Spleen (tissue), 13 donors: ENCODE results near the gene NXPE2. TPM values are rescaled to one million over a fixed set of nuclear protein-coding genes. Genes with fewer than 3 reads are reported as not detected.
"Not testable (repeated sequence)": the region's sequence is repeated elsewhere in the genome, so short reads cannot be mapped to it uniquely, and the experiment has no call there.

Experiments used
- DNase-seq: peaks from one replicate; pipeline ENCODE4 v3.0.0-alpha.2; 2020
- H3K27ac ChIP-seq, 8 donors: fragments of 200-600 bp; sonication (generic) in 7 of 8; 1 replicate in 4 of 8; 2 replicates in 4 of 8; pipeline versions ENCODE4 v1.5.0 to v1.8.0; 2016 to 2021; ENCODE audit warnings: inconsistent platforms in 4 of 8, mild to moderate bottlenecking in 4 of 8, moderate library complexity in 1 of 8
- H3K27me3 ChIP-seq, 7 donors: fragments of 200-600 bp; sonication (generic) in 6 of 7; replicated peaks in 1 of 7; 1 replicate in 4 of 7; 2 replicates in 3 of 7; pipeline versions ENCODE4 v1.5.0 to v1.8.0; 2016 to 2021; ENCODE audit warnings: inconsistent platforms in 3 of 7, mild to moderate bottlenecking in 1 of 7
- H3K36me3 ChIP-seq, 6 donors: fragments of 200-600 bp; sonication (generic) in 5 of 6; 1 replicate in 4 of 6; 2 replicates in 2 of 6; pipeline versions ENCODE4 v1.5.0 to v1.8.0; 2016 to 2021; ENCODE audit warnings: inconsistent platforms in 2 of 6
- H3K4me1 ChIP-seq, 6 donors: fragments of 200-600 bp; sonication (generic) in 5 of 6; 1 replicate in 3 of 6; 2 replicates in 3 of 6; pipeline versions ENCODE4 v1.5.0 to v1.8.0; 2016 to 2021; ENCODE audit warnings: inconsistent platforms in 3 of 6
- H3K4me3 ChIP-seq, 8 donors: fragments of 200-600 bp; sonication (generic) in 7 of 8; 1 replicate in 4 of 8; 2 replicates in 4 of 8; pipeline versions ENCODE4 v1.5.0 to v1.8.0; 2016 to 2021; ENCODE audit warnings: inconsistent platforms in 4 of 8, mild to moderate bottlenecking in 4 of 8, moderate library complexity in 2 of 8
- H3K9me3 ChIP-seq, 8 donors: fragments of 200-600 bp; sonication (generic) in 7 of 8; 1 replicate in 4 of 8; 2 replicates in 4 of 8; pipeline versions ENCODE4 v1.5.0 to v1.8.0; 2016 to 2021; ENCODE audit warnings: inconsistent platforms in 4 of 8
- POLR2A ChIP-seq, 3 donors: fragments of 450-650 bp; IDR thresholded peaks; one replicate each; pipeline ENCODE4 v1.5.1; 2017; ENCODE audit warnings: antibody characterized with exemption in 3 of 3, mild to moderate bottlenecking in 1 of 3
- POLR2AphosphoS5 ChIP-seq, 3 donors: sonication (generic); formaldehyde crosslinking; IDR thresholded peaks; one replicate each; pipeline ENCODE4 v1.5.1; 2017; ENCODE audit warnings: antibody characterized with exemption in 3 of 3
- WGBS, 5 donors: extraction: QIAGEN DNeasy Blood & Tissue Kit in 3 of 5; methylation state at CpG; one replicate each; pipeline versions ENCODE4 v1.1.5 to v1.1.7; 2013 to 2018; 5-methylcytosine and 5-hydroxymethylcytosine counted together
- intact Hi-C: fragments of 100-400 bp; cut with DNase I; formaldehyde crosslinking; loops from one replicate; pipeline ENCODE4 v1.15.0; 2023; ENCODE audit warnings: low total_unique reads
- long read RNA-seq, 2 donors: transcript quantifications; one replicate each; lab custom pipeline, GENCODE V29; 2026
- polyA plus RNA-seq, 3 donors: library from polyadenylated mRNA; stranded (reverse); fragments of 200-250 nt; gene quantifications; one replicate each; pipeline ENCODE4 v1.2.1, GENCODE V29; 2013
- total RNA-seq, 7 donors: library from RNA; depleted of rRNA in 3 of 7; stranded (reverse); fragments of >200 nt in 3 of 7; fragmentation: NEBNext Ultra II Directional in 4 of 7; extraction: Animal tissue kit (Norgen Biotek cat#: 25700) in 4 of 7; gene quantifications; one replicate each; pipeline versions ENCODE4 v1.1.0 to v1.2.1, GENCODE V29; 2016 to 2021
- TF ChIP-seq, protein P1 (sequence below), 11 experiments: fragments of 200-600 bp in 7 of 11; fragments of 450-650 bp in 4 of 11; sonication (generic) in 4 of 11; IDR thresholded peaks in 8 of 11; conservative IDR thresholded peaks in 3 of 11; 1 replicate in 7 of 11; 2 replicates in 4 of 11; pipeline versions ENCODE4 v1.4.0 to v1.8.0; 2016 to 2021; ENCODE audit warnings: antibody characterized with exemption in 11 of 11, inconsistent platforms in 4 of 11, mild to moderate bottlenecking in 1 of 11
- donor health status: healthy with polysubstance abuse.
- donor health status: DM: no; HTN: no; CAD: no; lungs with moderate emphysema.
- donor health status: DM: no; HTN: no; CAD: no.
- donor health status: Bipolar disorder and iron deficiency.
- donor health status: healthy.
- donor health status: DM: no; HTN: no; CAD: no.
- donor health status: DM: yes; HTN: yes; CAD: no.

The NXPE2 gene
- under 1 TPM in 2 of 7 donors, not detected in 5; 0.32 to 0.52 TPM for total RNA-seq
- not detected for polyA plus RNA-seq
- long read RNA-seq, donor 1, result 0 reads
- long read RNA-seq, donor 2, result 0 reads

DNA sequence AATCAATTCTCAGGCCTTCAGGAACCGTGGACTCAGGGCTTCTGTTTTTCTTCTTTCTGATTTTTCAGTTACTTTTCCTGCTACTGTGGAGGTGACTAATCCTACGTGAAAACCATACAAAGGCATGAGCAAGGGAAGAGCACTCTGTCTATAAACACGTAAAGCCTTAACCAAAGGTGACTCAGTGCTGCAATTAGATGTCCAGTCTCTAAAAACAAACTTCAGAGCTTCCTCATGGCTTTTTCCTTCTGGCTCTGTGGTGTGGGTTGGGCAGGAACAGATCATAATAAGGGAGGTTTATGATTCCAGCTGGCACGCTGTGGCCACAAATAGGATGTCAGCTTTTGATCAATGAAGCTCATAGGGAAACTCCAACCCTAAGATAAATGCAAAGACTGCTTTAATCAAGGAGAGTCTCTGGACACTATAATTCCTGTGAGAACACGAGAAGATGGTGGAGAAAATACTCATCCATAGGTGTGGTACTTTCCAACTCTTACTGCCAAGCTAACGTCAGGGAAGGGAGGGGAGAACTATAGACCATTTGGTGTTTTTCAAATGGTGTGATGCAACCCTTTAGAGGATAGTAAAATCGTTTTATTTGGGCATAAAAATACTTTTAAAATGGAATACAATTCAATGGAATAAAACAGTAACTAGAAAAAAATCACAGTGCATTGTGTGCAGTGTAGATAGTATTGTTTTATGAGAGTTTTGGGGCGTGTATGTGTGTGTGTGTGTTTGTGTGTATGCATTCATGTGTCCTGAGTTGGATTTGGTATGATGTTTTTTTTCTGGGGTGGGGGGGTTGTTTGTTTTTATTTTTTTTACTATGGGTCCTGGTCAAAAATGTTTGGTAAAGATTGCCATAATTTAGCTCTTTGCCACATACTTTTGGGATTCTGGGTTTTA is at the start of gene NXPE2:
Gene NXPE2 (plus strand): TSS at position 403 of the 912 bp plus-strand sequence. CDS start 49 bp downstream, at position 452.
- 58 to 72% (median 66%) methylated on average over 8 of the region's 8 CpGs for WGBS, 5 donors
- Histone ChIP-seq H3K9me3 (peaks cover 0 to 13% (median 6%) of the 10 kb centered on the region in 8 donors), H3K27me3 (no peaks in the 10 kb centered on the region), H3K4me1 (no peaks in the 10 kb centered on the region), H3K4me3 (no peak within 1 kb of the TSS), H3K36me3 (no peaks in the 10 kb centered on the region), H3K27ac (no peak within 1 kb of the TSS)
- intact Hi-C loops, result no loop called here
- DNase-seq, result no peak
- TF ChIP-seq, protein P1, sequence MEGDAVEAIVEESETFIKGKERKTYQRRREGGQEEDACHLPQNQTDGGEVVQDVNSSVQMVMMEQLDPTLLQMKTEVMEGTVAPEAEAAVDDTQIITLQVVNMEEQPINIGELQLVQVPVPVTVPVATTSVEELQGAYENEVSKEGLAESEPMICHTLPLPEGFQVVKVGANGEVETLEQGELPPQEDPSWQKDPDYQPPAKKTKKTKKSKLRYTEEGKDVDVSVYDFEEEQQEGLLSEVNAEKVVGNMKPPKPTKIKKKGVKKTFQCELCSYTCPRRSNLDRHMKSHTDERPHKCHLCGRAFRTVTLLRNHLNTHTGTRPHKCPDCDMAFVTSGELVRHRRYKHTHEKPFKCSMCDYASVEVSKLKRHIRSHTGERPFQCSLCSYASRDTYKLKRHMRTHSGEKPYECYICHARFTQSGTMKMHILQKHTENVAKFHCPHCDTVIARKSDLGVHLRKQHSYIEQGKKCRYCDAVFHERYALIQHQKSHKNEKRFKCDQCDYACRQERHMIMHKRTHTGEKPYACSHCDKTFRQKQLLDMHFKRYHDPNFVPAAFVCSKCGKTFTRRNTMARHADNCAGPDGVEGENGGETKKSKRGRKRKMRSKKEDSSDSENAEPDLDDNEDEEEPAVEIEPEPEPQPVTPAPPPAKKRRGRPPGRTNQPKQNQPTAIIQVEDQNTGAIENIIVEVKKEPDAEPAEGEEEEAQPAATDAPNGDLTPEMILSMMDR (IDR thresholded peaks at IDR 0.05 in 8 of 11, conservative IDR thresholded peaks at IDR 0.05 in 3 of 11), result no peak
- TF ChIP-seq POLR2A (IDR thresholded peaks at IDR 0.05) (no peak), POLR2AphosphoS5 (IDR thresholded peaks at IDR 0.05) (no peak)

DNA sequence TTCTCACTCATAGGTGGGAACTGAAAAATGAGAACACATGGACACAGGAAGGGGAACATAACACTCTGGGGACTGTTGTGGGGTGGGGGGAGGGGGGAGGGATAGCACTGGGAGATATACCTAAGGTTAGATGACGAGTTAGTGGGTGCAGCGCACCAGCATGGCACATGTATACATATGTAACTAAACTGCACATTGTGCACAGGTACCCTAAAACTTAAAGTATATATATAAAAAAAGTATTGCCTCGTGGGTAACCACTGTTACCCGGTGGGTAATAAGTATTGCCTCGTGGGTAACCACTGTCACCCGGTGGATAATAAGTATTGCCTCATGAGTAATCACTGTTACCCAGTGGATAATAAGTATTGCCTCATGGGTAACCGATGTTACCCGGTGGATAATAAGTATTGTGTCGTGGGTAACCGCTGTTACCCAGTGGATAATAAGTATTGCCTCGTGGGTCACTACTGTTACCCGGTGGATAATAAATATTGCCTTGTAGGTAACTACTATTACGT is 46.8 kb upstream of the NXPE2 start:
- intact Hi-C loops, H3K27ac ChIP-seq, H3K36me3 ChIP-seq, H3K4me3 ChIP-seq, H3K27me3 ChIP-seq, DNase-seq, H3K4me1 ChIP-seq: not testable (repeated sequence)
- H3K9me3 ChIP-seq, result peaks cover 0 to 12% (median 5%) of the 10 kb centered on the region in 8 donors
- 88 to 93% (median 89%) methylated on average over 13 of the region's 13 CpGs for WGBS, 5 donors

DNA sequence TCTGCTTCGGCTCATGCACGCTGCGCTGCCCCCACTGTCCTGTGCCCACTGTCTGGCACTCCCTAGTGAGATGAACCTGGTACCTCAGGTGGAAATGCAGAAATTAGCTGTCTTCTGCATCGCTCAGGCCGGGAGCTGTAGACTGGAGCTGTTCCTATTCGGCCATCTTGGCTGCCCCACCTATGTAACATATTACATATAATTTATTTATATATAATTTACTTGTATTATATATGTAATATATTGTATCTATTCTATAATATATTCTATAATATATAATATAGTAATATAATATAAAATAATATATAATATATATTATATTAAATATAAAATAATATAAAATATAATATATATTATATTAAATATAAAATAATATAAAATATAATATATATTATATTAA is 38.9 kb upstream of the NXPE2 start:
- H3K4me1 ChIP-seq, H3K27ac ChIP-seq, H3K9me3 ChIP-seq, DNase-seq, H3K4me3 ChIP-seq, intact Hi-C loops, H3K36me3 ChIP-seq, H3K27me3 ChIP-seq: not testable (repeated sequence)
- WGBS, 5 donors, result 94 to 97% (median 95%) methylated on average over 6 of the region's 6 CpGs

DNA sequence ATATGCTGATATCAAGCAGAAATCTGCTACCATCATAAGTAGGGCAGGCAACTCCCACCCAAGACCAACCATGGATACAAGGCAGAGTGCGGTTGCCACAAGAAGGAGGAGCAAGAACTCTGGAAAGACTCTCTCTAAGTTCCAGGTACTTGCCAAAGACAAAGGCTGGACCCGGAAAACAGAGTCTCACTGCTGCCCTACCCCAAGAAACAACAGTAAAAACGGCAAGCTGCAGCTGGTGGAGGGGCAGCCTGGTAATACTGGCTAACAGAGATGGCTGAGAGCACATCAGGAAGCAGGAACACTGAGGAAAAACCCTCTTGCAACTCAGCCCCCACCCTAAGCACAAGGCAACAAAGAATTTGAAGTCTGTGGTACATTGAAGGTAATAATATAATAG is 27.7 kb upstream of the NXPE2 start:
- WGBS, 5 donors, result 72 to 87% (median 83%) methylated on average over 3 of the region's 3 CpGs
- no peaks in the 10 kb centered on the region for H3K27me3 ChIP-seq
- no peak for TF ChIP-seq POLR2A (IDR thresholded peaks at IDR 0.05)
- TF ChIP-seq, protein P1 (IDR thresholded peaks at IDR 0.05 in 8 of 11, conservative IDR thresholded peaks at IDR 0.05 in 3 of 11), result no peak
- TF ChIP-seq POLR2AphosphoS5 (IDR thresholded peaks at IDR 0.05), result no peak
- no peaks in the 10 kb centered on the region for H3K4me1 ChIP-seq
- H3K9me3 ChIP-seq, result peaks cover 0 to 14% (median 0%) of the 10 kb centered on the region in 8 donors
- no peak overlapping the region for H3K4me3 ChIP-seq
- no peak for DNase-seq
- no peaks in the 10 kb centered on the region for H3K36me3 ChIP-seq
- no peak overlapping the region for H3K27ac ChIP-seq
- intact Hi-C loops, result no loop called here

DNA sequence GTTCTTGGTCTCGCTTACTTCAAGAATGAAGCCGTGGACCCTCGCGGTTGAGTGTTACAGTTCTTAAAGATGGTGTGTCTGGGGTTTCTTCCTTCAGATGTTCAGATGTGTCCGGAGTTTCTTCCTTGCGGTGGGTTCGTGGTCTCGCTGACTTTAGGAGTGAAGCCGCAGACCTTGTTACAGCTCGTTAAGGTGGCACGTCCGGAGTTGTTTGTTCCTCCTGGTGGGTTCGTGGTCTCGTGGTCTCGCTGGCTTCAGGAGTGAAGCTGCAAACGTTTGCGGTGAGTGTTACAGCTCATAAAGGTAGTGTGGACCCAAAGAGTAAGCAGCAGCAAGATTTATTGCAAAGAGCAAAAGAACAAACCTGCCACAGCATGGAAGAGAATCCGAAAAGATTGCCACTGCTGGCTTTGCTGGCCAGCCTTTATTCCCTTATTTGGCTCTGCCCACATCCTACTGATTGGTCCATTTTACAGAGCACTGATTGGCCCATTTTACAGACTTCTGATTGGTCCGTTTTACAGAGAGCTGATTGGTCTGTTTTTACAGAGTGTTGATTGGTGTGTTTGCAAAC is 27.1 kb upstream of the NXPE2 start:
- intact Hi-C loops, result no loop called here
- no peaks in the 10 kb centered on the region for H3K4me1 ChIP-seq
- no peaks in the 10 kb centered on the region for H3K36me3 ChIP-seq
- DNase-seq, result no peak
- 89 to 94% (median 92%) methylated on average over 19 of the region's 19 CpGs for WGBS, 5 donors
- H3K27me3 ChIP-seq, result no peaks in the 10 kb centered on the region
- no peak overlapping the region for H3K27ac ChIP-seq
- TF ChIP-seq POLR2AphosphoS5 (IDR thresholded peaks at IDR 0.05), result no peak
- TF ChIP-seq, protein P1 (IDR thresholded peaks at IDR 0.05 in 8 of 11, conservative IDR thresholded peaks at IDR 0.05 in 3 of 11), result no peak
- TF ChIP-seq POLR2A (IDR thresholded peaks at IDR 0.05), result no peak
- no peak overlapping the region for H3K4me3 ChIP-seq
- H3K9me3 ChIP-seq, result peaks cover 0 to 14% (median 0%) of the 10 kb centered on the region in 8 donors
